SU-DHL-6 (cell line): Measurements from ENCODE around the gene RAB3B.

ENCODE experiments used
- H2AFZ ChIP-seq: fragments of 200-600 bp; sonication (generic); 2 replicates; pipeline ENCODE4 v1.6.1; 2014; ENCODE audit warnings: low read depth, mild to moderate bottlenecking, moderate library complexity, mixed read lengths, antibody characterized with exemption, low read length; ENCODE audit not compliant: severe bottlenecking
- H3F3A ChIP-seq: fragments of 200-600 bp; shearing (Covaris generic); 2 replicates; pipeline ENCODE4 v1.6.0; 2016; ENCODE audit warnings: antibody characterized with exemption, mild to moderate bottlenecking; ENCODE audit not compliant: insufficient read depth
- H3K27ac ChIP-seq: fragments of 200-600 bp; sonication (generic); 2 replicates; pipeline ENCODE4 v1.5.1; 2016; ENCODE audit warnings: low read depth, mild to moderate bottlenecking, low read length, moderate library complexity, mixed read lengths
- H3K27me3 ChIP-seq: fragments of 200-600 bp; sonication (generic), shearing (Covaris generic); 2 replicates; pipeline ENCODE4 v1.6.0; 2014; ENCODE audit warnings: mild to moderate bottlenecking, low read length
- H3K36me3 ChIP-seq: fragments of 200-600 bp; sonication (generic); 2 replicates; pipeline ENCODE4 v1.6.1; 2014; ENCODE audit warnings: mild to moderate bottlenecking, low read length, mixed read lengths
- H3K4me2 ChIP-seq: fragments of 300-600, 200-600 bp; shearing (Covaris generic), sonication (generic); 2 replicates; pipeline ENCODE4 v1.6.0; 2014; ENCODE audit warnings: low read length, low read depth, mild to moderate bottlenecking; ENCODE audit not compliant: poor library complexity, severe bottlenecking
- H3K4me3 ChIP-seq: fragments of 200-600 bp; sonication (generic); 2 replicates; pipeline ENCODE4 v1.5.1; 2014; ENCODE audit warnings: antibody characterized with exemption, low read length, mild to moderate bottlenecking, mixed read lengths; ENCODE audit not compliant: insufficient read depth, poor library complexity, severe bottlenecking
- H3K79me2 ChIP-seq: fragments of 200-600 bp; sonication (generic); 2 replicates; pipeline ENCODE4 v1.6.1; 2014; ENCODE audit warnings: mild to moderate bottlenecking, low read length, moderate library complexity; ENCODE audit not compliant: insufficient read depth
- H3K9ac ChIP-seq: fragments of 200-600 bp; sonication (generic); 2 replicates; pipeline ENCODE4 v1.7.0; 2014; ENCODE audit warnings: mild to moderate bottlenecking, low read length
- H3K9me2 ChIP-seq: fragments of 200-600 bp; sonication (generic); replicated peaks from 2 replicates; pipeline ENCODE4 v1.6.1; 2014; ENCODE audit warnings: low read length; ENCODE audit not compliant: insufficient read depth
- H3K9me3 ChIP-seq: fragments of 200-600 bp; sonication (generic); 2 replicates; pipeline ENCODE4 v1.6.1; 2014; ENCODE audit warnings: low read length, mixed read lengths; ENCODE audit not compliant: insufficient read depth
- H4K20me1 ChIP-seq: fragments of 200-600 bp; sonication (generic); 2 replicates; pipeline ENCODE4 v1.6.1; 2014; ENCODE audit warnings: low read depth, mild to moderate bottlenecking, antibody characterized with exemption, low read length, moderate library complexity, mixed read lengths
- EZH2phosphoT487 ChIP-seq: fragments of 200-600 bp; sonication (generic), shearing (Covaris generic); conservative IDR thresholded peaks from 2 replicates; pipeline ENCODE4 v1.6.1; 2018; ENCODE audit warnings: mild to moderate bottlenecking, antibody characterized with exemption, low read length, moderate library complexity, mixed read lengths
- TF ChIP-seq, protein P1 (sequence below): fragments of 200-600 bp; sonication (generic); IDR thresholded peaks from one replicate; pipeline ENCODE4 v1.5.1; 2017; ENCODE audit warnings: antibody characterized with exemption, mild to moderate bottlenecking, low read length, moderate library complexity; ENCODE audit not compliant: insufficient read depth, poor library complexity, severe bottlenecking

Gene RAB3B

DNA sequence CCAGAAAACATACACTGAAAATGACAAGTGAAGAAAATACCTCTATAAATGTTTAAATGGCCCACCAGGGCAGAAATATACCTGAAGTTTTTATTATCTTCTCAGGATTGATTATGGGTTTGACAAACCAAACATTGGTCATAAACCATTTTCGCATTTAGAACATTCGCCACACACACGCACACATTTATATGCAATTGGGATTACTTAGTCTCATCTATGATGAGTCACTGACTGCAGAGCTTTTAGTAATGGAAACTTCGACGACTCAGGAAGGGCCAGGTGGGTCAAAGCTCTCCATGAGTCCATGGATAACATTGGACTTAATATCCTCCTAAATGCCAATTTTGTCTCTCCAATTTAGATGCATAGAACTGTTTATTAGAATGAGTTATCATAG, 128.8 kb downstream of the RAB3B start:
- Histone ChIP-seq H3K79me2 (peaks cover 83% of the 10 kb centered on the region), H3K27ac (no peak overlapping the region), H2AFZ (no peak overlapping the region), H3F3A (no peaks in the 10 kb centered on the region), H3K4me2 (no peak overlapping the region), H3K4me3 (no peak overlapping the region), H3K27me3 (no peaks in the 10 kb centered on the region), H3K9me3 (no peaks in the 10 kb centered on the region), H4K20me1 (no peaks in the 10 kb centered on the region), H3K36me3 (no peaks in the 10 kb centered on the region), H3K9me2 (no peaks in the 10 kb centered on the region), H3K9ac (no peak overlapping the region)
- no peak for TF ChIP-seq EZH2phosphoT487
- TF ChIP-seq, protein P1, sequence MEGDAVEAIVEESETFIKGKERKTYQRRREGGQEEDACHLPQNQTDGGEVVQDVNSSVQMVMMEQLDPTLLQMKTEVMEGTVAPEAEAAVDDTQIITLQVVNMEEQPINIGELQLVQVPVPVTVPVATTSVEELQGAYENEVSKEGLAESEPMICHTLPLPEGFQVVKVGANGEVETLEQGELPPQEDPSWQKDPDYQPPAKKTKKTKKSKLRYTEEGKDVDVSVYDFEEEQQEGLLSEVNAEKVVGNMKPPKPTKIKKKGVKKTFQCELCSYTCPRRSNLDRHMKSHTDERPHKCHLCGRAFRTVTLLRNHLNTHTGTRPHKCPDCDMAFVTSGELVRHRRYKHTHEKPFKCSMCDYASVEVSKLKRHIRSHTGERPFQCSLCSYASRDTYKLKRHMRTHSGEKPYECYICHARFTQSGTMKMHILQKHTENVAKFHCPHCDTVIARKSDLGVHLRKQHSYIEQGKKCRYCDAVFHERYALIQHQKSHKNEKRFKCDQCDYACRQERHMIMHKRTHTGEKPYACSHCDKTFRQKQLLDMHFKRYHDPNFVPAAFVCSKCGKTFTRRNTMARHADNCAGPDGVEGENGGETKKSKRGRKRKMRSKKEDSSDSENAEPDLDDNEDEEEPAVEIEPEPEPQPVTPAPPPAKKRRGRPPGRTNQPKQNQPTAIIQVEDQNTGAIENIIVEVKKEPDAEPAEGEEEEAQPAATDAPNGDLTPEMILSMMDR = no peak

DNA sequence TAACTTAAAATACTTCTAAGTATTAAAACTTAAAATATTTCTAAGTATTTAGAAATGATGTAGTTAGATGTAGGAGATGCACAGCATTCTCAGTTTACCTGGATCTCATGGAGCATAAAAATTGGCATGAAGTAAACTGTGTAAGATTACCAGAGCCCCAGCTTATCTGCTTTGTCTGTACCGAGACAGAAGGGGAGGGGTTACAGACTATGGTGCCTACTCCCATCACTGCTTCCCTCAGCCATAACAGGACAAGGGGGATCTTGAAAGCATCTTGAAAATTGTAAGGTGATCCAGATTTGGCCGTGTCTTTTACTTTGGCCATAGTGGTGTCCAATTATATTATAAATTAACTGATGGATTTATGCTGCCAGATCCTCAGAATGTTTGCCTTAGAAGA, 130.8 kb downstream of the RAB3B start:
- Histone ChIP-seq H4K20me1 (no peaks in the 10 kb centered on the region), H3F3A (no peaks in the 10 kb centered on the region), H3K9me2 (no peaks in the 10 kb centered on the region), H3K27me3 (no peaks in the 10 kb centered on the region), H3K79me2 (peaks cover 76% of the 10 kb centered on the region), H3K4me2 (no peak overlapping the region), H3K9me3 (no peaks in the 10 kb centered on the region), H3K27ac (no peak overlapping the region), H3K4me3 (no peak overlapping the region), H3K9ac (no peak overlapping the region), H3K36me3 (0 out of 2 replicates have a peak, but pooled peaks cover 5% of the 10 kb centered on the region), H2AFZ (no peak overlapping the region)
- no peak for TF ChIP-seq EZH2phosphoT487
- TF ChIP-seq, protein P1 = no peak

GRCh38 chr1:51859333-51859732, 131.2 kb downstream of the RAB3B start:
- no peak overlapping the region for H3K4me3 ChIP-seq
- H3K36me3 ChIP-seq = 0 out of 2 replicates have a peak, but pooled peaks cover 5% of the 10 kb centered on the region
- TF ChIP-seq EZH2phosphoT487 = no peak
- TF ChIP-seq, protein P1 = no peak
- no peak overlapping the region for H3K9ac ChIP-seq
- no peaks in the 10 kb centered on the region for H3K9me3 ChIP-seq
- H3K27me3 ChIP-seq = no peaks in the 10 kb centered on the region
- peaks cover 72% of the 10 kb centered on the region for H3K79me2 ChIP-seq
- no peaks in the 10 kb centered on the region for H3K9me2 ChIP-seq
- H3K27ac ChIP-seq = no peak overlapping the region
- no peak overlapping the region for H2AFZ ChIP-seq
- no peaks in the 10 kb centered on the region for H4K20me1 ChIP-seq
- no peaks in the 10 kb centered on the region for H3F3A ChIP-seq
- no peak overlapping the region for H3K4me2 ChIP-seq
